DOHH2 (cell line): Measurements from ENCODE around the gene PICALM.

Source experiments
- CTCF ChIP-seq: fragments of 200-600 bp; sonication (generic); IDR thresholded peaks from one replicate; pipeline ENCODE4 v1.5.1; 2014; ENCODE audit warnings: antibody characterized with exemption, mild to moderate bottlenecking, low read depth, low read length; ENCODE audit not compliant: poor library complexity, severe bottlenecking
- EZH2phosphoT487 ChIP-seq: fragments of 200-600 bp; sonication (generic); IDR thresholded peaks from 2 replicates; pipeline ENCODE4 v1.6.1; 2017; ENCODE audit warnings: borderline replicate concordance, mild to moderate bottlenecking, antibody characterized with exemption, low read length, moderate library complexity, mixed read lengths

DNA sequence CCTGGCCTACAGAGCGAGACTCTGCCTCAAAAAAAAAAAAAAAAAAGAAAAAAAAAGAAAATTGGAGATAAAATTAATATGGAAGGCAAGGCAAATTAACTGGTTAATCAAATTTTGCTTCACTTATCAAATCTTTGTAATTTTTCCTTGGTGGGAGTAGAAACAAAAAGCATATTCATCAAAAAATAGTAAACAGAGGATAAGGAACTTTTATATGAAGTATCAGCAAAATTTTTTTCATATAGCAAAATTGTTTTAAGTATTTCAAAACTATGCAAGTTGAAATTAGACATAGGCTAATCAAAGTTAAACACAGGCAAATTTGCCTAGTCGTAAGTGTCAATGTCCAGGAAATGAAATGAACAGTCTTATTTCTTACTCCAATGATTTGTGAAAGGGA is 33.0 kb downstream of the PICALM start:
- TF ChIP-seq CTCF (no peak), EZH2phosphoT487 (no peak)
